ENCODE data around the gene CHRM4. TPM values are rescaled to one million over a fixed set of nuclear protein-coding genes. Genes with fewer than 3 reads are reported as not detected.
A peak's percentile ranks its signal among the peaks of the same experiment; 100 is the strongest.

CHRM4 gene
- polyA plus RNA-seq (ENCODE audit: insufficient read length in 10 of 10): under 1 TPM in 4 of 10 donors, not detected in 6; 0.08 to 0.15 (median 0.11) TPM
- long read RNA-seq, donor 1: 0 reads
- long read RNA-seq, donor 2: 0 reads
- long read RNA-seq, donor 3: 0 reads
- long read RNA-seq, donor 4: 0 reads
- long read RNA-seq, donor 5: 0 reads
- long read RNA-seq, donor 6: 0 reads
- long read RNA-seq, donor 7: 0 reads
- long read RNA-seq, donor 8, partial matches to known transcripts: 0 of 1 reads
- long read RNA-seq, donor 8, other reads (novel, unspliced or antisense): 0 of 1 reads
- long read RNA-seq, donor 9: 0 reads

- DNase-seq: peak in 1 of 3 donors; percentile 58
These were observed at the start of gene CHRM4 for GRCh38 chr11:46391578-46392420. TSS of gene CHRM4 (minus strand) at chr11:46391776. CDS start at chr11:46386557, 5,219 bp downstream.

DNA sequence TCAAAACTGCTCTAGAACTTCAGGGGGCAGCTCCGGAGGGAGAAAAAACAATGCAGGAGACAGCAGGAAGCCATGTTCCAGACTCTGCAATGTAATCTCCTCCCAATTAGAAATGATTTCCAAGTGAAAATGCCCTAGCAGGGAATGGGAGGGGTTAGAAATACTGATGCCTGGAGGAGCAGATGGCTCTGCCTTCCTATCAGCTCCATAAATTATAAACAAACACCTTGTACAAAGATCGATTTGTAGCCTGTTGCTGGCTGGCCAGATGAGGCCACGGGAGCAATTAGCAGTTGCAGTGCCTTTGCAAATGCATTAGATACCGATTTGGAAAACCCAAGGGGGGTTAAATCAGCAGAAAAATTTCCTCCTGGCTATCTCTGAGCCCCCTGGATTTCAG is 46.6 kb upstream of the CHRM4 start:
- DNase-seq: no peak

DNA sequence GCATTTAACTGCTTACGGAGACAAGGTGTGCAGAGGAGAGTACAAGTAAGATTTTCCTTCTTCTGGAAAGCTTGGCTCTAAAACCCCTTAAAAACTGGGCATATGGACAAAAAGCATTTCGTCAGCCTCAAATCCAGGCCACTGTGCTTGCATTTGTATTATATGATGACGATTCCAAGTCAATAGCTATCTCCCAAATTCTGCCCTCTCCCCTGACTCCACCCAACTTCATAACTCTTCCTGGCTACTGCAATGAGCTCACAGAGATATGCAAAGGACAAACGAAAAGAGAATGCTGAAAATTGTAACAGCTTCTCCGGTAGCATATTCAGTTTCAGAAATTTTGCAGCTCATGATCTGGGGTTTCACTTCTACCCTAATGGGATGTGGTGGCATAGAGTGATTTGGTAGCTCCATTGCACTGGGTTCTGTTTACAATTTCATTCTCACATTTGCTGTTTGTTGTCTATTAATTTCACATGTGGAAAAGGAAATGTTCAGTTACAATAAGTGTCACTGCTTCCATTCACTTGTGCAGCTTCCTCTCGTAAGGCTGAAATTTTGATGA is 45.6 kb upstream of the CHRM4 start:
- DNase-seq: peak in 1 of 3 donors; percentile 17

DNA sequence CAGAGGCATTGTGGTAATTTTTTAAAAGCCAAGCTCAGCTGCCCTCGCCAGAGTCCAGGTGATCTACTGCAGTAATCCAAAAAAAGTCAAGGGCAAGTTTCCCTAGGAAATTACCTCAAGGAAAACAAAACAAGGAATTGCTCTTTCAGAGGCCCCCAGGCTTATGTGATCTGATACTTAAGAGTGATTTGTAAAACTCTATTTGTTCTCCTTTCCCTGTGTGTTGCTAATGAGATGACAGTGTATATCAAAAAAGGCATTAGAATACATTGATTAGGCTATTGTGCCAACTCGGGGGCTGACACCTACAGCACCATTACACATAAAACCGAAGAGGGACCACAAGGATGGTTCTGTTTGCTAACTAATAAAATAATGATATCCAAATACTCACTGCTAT is 44.5 kb upstream of the CHRM4 start:
- DNase-seq: no peak

DNA sequence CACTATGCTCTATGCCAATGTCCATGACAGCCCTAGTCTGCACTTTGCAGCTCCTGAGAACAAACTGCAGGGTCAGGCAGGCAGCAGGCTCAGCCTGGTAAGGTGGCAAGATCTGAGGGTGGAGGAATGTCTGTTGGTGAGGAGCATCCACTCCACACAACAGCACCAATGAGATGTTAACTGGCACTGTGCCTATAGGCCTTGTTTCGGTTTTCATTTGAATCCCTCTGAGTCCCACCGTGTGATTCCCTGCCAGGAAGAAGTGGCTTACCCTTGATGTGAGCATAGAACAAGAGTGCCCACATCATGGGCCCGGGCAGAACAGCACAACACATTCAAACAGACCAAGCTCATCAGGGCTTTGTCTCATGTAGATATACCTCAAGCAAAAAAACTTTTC is 44.1 kb upstream of the CHRM4 start:
- no peak for DNase-seq

DNA sequence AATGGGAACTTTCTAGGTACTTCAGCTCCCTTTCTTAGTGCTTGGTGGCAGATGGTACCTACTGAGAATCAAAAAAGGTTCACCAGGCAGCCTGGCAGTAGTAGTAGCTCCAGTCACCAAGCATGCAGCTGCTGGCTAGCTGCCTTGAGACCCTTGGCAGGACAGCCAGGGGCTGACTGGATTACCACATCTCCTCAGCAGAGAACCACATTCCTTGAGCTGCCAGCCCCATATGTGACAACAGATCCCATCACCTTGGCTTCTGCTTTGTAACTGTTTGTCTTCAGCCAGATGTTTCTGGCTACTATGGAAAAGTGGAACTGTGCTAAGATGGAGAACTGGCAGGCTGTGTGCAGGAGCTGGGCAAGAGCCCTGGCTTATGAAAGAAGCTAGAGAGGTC is 39.6 kb upstream of the CHRM4 start:
- DNase-seq: no peak

- DNase-seq: no peak
These were observed 38.1 kb upstream of the CHRM4 start for GRCh38 chr11:46429717-46430116.

GRCh38 chr11:46427364-46427763 is 35.8 kb upstream of the CHRM4 start:
- no peak for DNase-seq

GRCh38 chr11:46426233-46426991 is 34.8 kb upstream of the CHRM4 start:
- DNase-seq: no peak

DNA sequence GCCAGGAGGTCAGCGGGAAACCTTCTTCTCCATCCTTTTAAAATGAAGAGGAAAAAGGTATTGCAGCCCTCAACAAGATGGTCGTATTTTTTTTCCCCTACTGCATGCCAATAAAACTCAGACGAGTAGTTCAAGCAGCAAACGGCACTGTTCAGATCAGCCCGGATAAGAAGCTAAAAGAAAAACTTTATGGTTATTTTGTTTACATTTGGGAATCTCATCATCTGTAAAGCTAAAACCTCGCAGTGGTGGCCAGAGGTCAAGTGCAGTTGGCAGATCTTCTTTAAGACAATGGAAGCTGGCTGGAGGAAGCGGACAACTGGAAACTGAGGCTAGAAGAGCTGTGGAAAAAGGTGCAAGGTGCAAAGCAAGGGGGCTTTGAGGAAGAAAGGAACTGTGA is 31.0 kb upstream of the CHRM4 start:
- no peak for DNase-seq

- no peak for DNase-seq
These were observed 29.8 kb upstream of the CHRM4 start for GRCh38 chr11:46421257-46421880.

GRCh38 chr11:46420513-46420912 is 28.9 kb upstream of the CHRM4 start:
- no peak for DNase-seq

- no peak for DNase-seq
These were observed 27.2 kb upstream of the CHRM4 start for GRCh38 chr11:46418751-46419150.

GRCh38 chr11:46417711-46418110 is 26.1 kb upstream of the CHRM4 start:
- no peak for DNase-seq

GRCh38 chr11:46414879-46415278 is 23.3 kb upstream of the CHRM4 start:
- DNase-seq: no peak

- DNase-seq: no peak
These were observed 22.9 kb upstream of the CHRM4 start for GRCh38 chr11:46414466-46414796.

DNA sequence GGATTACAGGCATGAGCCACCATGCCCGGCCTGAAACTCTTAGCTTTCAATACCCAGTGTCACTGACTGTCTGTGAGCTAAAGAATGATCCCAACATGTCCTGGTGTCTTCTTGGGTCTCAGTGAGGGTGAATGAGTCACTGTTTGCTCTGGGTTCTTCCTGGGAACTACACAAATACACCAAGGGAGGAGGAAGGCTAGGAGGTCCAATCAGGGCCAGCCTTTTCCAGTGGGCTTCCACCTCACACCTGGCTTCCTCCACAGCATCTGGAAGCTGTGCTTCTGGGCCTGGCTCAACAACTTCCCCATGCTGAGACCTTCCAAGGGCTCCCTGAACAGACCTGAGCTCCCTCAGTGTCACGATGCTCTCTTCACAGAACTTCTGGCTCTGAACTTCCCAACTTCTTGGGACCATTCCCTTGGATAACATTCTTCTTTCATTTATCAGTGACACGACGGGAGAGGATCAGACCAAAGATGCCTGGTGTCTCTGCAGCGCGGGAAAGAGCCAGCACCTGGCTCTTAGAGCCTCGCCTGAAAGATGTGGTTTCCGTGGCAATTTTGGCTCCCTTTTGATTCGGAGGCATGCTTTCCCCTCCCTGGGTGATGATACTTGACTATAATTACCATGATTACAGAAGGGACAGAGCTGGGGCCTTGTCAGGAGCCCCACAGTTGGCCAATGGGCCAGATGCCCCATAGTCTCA is 22.3 kb upstream of the CHRM4 start:
- no peak for DNase-seq

GRCh38 chr11:46410021-46410420 is 18.4 kb upstream of the CHRM4 start:
- DNase-seq: no peak

DNA sequence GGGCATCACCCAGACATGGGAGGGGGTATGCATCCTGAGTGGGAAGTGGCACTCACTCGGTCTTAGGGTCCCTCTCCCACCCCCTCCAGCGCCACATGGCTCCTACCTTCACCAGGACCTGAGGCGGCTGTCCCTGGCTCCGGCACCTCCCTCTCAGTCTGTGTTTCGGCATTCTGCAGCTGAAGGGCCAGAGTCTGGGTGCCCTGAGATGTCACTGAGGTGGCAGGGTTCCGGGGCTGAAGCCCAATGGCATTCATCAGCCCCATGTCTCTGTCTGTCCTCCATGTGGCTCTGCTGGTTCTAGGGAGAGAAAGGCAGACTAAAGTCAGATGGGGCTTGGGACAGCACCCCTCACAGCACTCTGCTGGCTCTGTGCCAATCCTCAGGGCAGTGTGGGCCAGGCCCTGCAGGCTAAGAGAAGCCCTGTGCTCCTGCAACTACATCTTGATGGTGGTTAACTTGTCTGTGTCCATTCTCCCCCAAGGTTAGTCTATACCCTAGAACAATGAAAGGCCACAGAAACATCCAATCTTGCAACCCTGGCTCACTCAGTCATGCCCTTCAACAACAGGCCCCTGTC is 16.9 kb upstream of the CHRM4 start:
- DNase-seq: no peak

DNA sequence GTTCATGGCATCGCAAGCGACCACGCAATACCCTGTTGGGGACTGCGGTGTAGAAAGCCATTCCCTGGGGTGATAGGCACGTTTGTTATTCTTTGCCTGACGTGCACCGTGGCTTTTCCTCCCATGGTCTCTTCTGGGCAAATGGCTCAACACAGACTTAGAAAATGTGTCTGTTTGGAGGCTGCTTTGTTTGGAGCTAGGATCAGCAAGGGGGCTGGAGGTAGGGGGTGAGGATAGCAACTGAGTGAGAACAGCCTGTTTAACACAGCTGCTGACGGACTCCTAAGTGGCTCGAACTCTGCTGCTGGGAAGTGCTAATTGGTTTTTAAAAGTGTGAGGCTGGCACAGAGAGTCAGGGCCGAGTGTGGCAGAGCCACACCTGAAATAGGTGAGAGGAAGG is 16.1 kb upstream of the CHRM4 start:
- DNase-seq: no peak

All from muscle of back (tissue), 13 donors.